ENCODE measurements around the gene WNK2.

The WNK2 gene

DNA sequence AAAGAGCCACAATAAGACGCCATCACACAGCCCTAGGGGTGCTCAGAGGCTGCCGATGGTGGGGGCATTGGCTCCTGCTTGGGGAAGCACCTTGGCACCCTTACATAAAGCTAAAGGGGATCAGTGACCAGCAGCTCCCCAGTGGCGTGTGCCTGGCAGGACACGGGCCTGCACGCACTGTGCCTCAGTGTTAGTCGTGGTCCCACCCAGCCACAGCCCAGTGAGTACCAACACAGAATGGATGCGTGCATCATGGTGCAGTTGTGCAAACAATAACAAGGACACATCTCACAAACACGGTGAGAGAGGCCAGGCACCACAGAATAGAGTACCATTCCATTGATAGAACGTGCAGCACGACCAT, 103.2 kb downstream of the WNK2 start:
- no peak for DNase-seq
- Mint-ChIP-seq H3K9me3 (peaks cover 3% of the 10 kb centered on the region), H3K4me3 (no peak overlapping the region), H3K27ac (no peak overlapping the region), H3K27me3 (ENCODE audit: low read depth, poor library complexity) (no peaks in the 10 kb centered on the region), H3K36me3 (ENCODE audit: low read depth) (peaks cover 4% of the 10 kb centered on the region), H3K4me1 (peaks cover 26% of the 10 kb centered on the region)
- TF ChIP-seq, protein P1, sequence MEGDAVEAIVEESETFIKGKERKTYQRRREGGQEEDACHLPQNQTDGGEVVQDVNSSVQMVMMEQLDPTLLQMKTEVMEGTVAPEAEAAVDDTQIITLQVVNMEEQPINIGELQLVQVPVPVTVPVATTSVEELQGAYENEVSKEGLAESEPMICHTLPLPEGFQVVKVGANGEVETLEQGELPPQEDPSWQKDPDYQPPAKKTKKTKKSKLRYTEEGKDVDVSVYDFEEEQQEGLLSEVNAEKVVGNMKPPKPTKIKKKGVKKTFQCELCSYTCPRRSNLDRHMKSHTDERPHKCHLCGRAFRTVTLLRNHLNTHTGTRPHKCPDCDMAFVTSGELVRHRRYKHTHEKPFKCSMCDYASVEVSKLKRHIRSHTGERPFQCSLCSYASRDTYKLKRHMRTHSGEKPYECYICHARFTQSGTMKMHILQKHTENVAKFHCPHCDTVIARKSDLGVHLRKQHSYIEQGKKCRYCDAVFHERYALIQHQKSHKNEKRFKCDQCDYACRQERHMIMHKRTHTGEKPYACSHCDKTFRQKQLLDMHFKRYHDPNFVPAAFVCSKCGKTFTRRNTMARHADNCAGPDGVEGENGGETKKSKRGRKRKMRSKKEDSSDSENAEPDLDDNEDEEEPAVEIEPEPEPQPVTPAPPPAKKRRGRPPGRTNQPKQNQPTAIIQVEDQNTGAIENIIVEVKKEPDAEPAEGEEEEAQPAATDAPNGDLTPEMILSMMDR (IDR thresholded peaks at IDR 0.05), result no peak

DNA sequence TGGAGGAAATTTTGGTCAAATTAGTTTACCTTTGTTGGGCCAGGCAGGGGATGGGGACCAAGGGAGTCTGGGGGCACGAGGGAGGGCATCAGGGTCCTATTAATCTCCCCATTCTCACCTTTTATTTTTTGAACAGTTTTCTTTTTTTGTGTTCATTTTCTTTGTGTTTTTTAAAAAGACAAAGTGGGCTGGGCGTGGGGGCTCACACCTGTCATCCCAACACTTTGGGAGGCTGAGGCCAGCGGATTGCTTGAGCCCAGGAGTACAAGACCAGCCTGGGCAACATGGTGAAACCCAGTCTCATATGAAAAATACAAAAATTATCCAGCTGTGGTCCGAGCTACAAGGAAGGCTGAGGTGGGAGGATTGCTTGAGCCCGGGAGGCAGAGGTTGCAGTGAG, 103.7 kb downstream of the WNK2 start:
- Mint-ChIP-seq H3K27me3 (ENCODE audit: low read depth, poor library complexity) (no peaks in the 10 kb centered on the region), H3K4me1 (peaks cover 26% of the 10 kb centered on the region), H3K4me3 (no peak overlapping the region), H3K27ac (peak overlapping the region; percentile 59), H3K9me3 (peaks cover 3% of the 10 kb centered on the region), H3K36me3 (ENCODE audit: low read depth) (peaks cover 4% of the 10 kb centered on the region)
- DNase-seq, result no peak
- TF ChIP-seq, protein P1 (IDR thresholded peaks at IDR 0.05), result no peak

DNA sequence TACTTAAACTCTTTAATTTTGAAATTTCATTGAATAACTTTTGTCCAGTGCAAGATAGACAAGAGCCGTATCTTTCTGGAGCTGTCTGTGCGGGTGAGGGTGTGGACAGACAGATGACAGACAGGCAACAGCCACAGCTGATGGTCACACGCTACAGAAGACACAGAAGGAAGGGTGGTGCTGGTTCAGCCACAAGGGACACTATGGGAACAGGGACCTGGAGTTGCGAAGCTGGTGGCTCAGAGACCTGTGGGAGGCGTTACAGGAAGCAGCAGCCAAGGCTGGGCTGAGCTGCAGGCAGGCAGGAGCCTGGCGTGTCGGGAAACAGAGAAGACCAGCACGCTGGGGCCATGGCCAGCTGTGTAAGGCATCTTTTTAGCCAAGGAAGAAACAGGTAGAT, 104.4 kb downstream of the WNK2 start:
- DNase-seq, result no peak
- TF ChIP-seq, protein P1 (IDR thresholded peaks at IDR 0.05), result no peak
- H3K4me1 Mint-ChIP-seq, result peaks cover 26% of the 10 kb centered on the region
- peaks cover 4% of the 10 kb centered on the region for H3K36me3 Mint-ChIP-seq (ENCODE audit: low read depth)
- H3K9me3 Mint-ChIP-seq, result peaks cover 3% of the 10 kb centered on the region
- H3K27ac Mint-ChIP-seq, result peak overlapping the region; percentile 33
- H3K27me3 Mint-ChIP-seq (ENCODE audit: low read depth, poor library complexity), result no peaks in the 10 kb centered on the region
- H3K4me3 Mint-ChIP-seq, result no peak overlapping the region

DNA sequence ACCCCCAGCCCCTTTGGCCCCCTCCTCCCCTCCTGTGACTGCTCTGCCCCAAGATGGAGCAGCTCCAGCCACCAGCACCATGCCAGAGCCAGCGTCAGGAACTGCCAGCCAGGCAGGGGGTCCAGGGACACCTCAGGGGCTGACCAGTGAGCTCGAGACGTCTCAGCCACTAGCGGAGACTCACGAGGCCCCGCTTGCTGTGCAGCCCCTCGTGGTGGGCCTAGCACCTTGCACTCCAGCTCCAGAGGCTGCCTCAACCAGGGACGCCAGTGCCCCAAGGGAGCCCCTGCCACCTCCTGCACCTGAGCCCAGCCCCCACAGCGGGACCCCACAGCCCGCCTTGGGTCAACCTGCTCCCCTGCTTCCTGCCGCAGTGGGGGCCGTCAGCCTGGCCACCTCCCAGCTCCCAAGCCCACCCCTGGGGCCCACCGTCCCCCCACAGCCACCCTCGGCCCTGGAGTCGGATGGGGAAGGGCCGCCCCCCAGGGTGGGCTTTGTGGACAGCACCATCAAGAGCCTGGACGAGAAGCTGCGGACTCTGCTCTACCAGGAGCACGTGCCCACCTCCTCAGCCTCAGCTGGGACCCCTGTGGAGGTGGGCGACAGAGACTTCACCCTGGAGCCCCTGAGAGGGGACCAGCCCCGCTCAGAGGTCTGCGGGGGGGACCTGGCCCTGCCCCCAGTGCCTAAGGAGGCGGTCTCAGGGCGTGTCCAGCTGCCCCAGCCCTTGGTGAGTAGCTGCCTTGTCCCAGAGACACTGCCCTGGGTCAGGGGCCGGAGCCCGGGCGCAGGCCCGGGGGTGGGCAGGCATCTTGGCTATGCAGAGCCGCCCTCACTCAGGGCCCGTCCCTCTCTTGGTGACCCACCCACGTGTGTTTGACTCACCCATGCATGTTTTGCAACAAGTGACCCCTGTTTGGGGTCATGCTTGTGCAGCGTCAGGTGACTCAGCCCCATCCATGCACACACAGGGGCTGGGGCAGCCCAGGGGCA, 105.2 kb downstream of the WNK2 start:
- H3K27me3 Mint-ChIP-seq (ENCODE audit: low read depth, poor library complexity), result no peaks in the 10 kb centered on the region
- no peaks in the 10 kb centered on the region for H3K9me3 Mint-ChIP-seq
- H3K27ac Mint-ChIP-seq, result no peak overlapping the region
- TF ChIP-seq, protein P1 (IDR thresholded peaks at IDR 0.05), result no peak
- no peak overlapping the region for H3K4me3 Mint-ChIP-seq
- H3K4me1 Mint-ChIP-seq, result peaks cover 26% of the 10 kb centered on the region
- no peaks in the 10 kb centered on the region for H3K36me3 Mint-ChIP-seq (ENCODE audit: low read depth)
- no peak for DNase-seq

DNA sequence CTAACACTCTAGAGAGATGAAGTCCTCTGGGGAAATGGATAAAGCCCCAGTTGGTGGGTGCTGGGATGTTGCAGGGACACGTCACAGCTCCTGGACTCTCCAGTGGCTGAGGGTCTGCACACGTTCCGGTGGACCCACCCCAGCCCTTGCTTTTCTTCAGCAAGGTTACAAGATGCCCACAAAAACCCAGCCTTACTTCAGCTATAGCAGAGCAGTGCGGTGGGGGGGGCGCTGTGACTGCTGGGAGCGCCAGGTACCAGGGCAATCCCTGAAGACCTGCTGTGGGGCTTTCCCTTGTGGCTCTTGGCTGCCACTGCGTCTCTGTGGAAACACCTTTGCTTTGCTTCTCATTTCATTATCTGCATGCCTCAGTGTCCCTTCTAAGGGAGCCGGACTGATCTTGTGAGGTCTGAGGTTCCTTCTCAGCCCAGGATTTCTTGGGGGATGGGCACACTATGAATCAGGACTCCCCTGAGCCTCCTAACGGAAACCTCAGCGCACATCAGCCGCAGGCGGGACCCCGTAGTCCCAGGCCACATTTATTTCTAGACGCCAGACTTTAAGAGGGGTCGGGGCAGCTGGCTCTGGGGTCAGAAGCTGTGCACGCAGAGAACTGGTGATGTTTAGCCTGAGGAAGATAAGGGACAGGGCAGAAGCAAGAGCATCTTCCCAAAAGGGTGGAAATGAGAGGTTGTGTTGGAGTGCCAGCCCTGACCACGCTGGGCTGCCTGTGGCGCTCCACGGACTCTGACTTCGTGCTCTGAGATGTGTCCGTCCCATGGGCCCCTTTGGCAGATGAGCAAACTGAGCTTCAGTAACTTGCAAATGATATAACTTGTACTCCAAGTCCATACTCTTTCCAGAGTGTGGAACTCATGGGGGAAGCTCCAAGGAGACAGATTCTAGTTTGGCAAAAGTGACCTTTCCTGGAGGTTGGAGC, 106.8 kb downstream of the WNK2 start:
- Mint-ChIP-seq H3K4me3 (no peak overlapping the region), H3K4me1 (peaks cover 26% of the 10 kb centered on the region), H3K36me3 (ENCODE audit: low read depth) (no peaks in the 10 kb centered on the region), H3K27ac (no peak overlapping the region), H3K27me3 (ENCODE audit: low read depth, poor library complexity) (no peaks in the 10 kb centered on the region), H3K9me3 (no peaks in the 10 kb centered on the region)
- TF ChIP-seq, protein P1 (IDR thresholded peaks at IDR 0.05), result no peak
- no peak for DNase-seq
